Liver (tissue), 3 donors: Measurements from ENCODE around the gene BRIP1.

Source experiments
- ATF3 ChIP-seq: IDR thresholded peaks from 2 replicates; pipeline ENCODE4 v1.6.1; 2016; ENCODE audit warnings: antibody characterized with exemption
- CTCF ChIP-seq: fragments of 150-350 bp; IDR thresholded peaks from 2 replicates; pipeline ENCODE4 v1.5.1; 2017; ENCODE audit warnings: improper control_type of control experiment, low read depth, low read length; ENCODE audit not compliant: missing input control
- MAX ChIP-seq: IDR thresholded peaks from 2 replicates; pipeline ENCODE4 v1.6.1; 2016; ENCODE audit warnings: antibody characterized with exemption
- RAD21 ChIP-seq, 2 donors: IDR thresholded peaks; 2 replicates each; pipeline ENCODE4 v1.6.1; 2016; ENCODE audit warnings: antibody characterized with exemption in 2 of 2, mild to moderate bottlenecking in 2 of 2
- RXRA ChIP-seq, 2 donors: IDR thresholded peaks; 2 replicates each; pipeline ENCODE4 v1.6.1; 2017 to 2018; ENCODE audit warnings: antibody characterized with exemption in 2 of 2, mild to moderate bottlenecking in 1 of 2
- donor health status: healthy.
- donor health status: healthy.

- TF ChIP-seq MAX (no peak), CTCF (no peak), RAD21 (IDR thresholded peaks at IDR 0.05) (no peak), RXRA (IDR thresholded peaks at IDR 0.05) (no peak), ATF3 (no peak)
Measured at GRCh38 chr17:61877837-61878236, 14.5 kb upstream of the BRIP1 start.
